Stimulated activated CD4-positive, alpha-beta T cell treated with anti-CD3 and anti-CD28 coated beads, Interleukin-12 subunit alpha, Interleukin-12 subunit beta, amount 100 ng/mL, for 24 hours (primary cell): ENCODE results near the gene HSF5.
A peak's percentile ranks its signal among the peaks of the same experiment; 100 is the strongest.

Source experiments
- DNase-seq, 2 experiments: peaks; one replicate each; pipeline ENCODE4 v3.0.0-alpha.2; 2020; ENCODE audit warnings: low read depth in 2 of 2

Gene HSF5

DNA sequence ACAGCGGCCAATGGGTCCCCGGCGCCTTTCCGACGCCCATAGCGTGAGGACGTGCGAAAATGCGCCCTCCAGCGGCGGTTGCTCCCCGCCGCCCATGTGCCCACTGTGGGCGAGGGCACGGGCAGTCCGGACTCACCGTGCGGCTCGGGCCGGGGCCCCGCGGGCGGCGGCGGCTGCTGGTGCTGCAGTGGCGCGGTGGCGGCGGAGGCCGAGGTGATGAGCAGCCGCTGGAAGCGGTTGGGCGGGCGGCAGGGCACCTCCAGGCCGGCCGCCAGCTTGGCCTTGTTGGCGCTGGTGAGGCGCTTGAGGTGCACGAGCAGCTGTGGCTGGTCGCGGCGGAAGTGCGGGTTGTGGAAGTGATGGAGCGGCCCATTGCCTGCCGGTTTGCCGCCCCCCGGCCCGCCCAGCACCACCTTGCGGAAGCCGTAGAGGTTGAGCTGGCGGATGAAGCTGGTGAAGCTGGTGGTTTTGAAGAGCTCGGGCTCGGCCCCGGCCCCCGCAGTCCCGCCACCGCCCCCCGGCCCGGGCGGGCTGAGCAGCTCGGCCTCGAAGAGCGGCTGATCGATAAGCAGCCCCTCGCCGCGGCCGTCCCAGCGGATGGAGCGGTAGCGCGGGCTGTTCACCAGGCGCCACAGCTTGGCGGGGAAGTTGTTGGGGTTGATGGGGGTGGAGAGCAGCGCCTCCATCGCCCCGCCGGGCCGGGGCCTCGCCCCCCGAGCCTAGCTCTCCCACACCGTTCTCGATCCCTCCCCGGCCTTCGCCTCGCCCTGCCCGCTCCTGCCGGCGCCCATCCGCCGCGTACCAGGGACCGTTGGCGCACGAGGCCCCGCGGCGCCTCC is at the start of gene HSF5:
HSF5 (minus strand) TSS at position 820 of the 839 bp plus-strand sequence; CDS start at position 686, 134 bp downstream.
- DNase-seq: peak; percentile 36 to 61

GRCh38 chr17:58537266-58537665 is 49.1 kb upstream of the HSF5 start:
- no peak for DNase-seq

DNA sequence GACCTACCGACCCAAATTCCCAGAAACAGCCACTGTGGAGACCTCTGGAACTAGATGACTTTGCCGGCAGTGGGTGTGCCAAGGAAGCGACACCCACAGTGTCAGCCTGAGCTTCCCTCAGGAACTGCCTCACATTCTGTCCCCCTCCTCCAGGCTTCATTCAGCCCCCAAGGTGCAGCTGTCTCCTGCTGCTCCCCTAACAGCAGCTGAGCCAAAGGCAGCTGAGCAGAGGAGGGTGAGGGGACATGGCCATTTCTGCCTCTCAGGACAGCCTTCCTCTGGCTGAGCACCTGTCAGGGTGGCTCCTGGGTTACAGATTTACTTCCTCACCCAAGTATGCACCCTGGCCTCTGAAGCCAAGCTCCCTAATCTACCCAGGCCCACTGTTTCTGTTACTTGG is 48.3 kb upstream of the HSF5 start:
- no peak for DNase-seq

DNA sequence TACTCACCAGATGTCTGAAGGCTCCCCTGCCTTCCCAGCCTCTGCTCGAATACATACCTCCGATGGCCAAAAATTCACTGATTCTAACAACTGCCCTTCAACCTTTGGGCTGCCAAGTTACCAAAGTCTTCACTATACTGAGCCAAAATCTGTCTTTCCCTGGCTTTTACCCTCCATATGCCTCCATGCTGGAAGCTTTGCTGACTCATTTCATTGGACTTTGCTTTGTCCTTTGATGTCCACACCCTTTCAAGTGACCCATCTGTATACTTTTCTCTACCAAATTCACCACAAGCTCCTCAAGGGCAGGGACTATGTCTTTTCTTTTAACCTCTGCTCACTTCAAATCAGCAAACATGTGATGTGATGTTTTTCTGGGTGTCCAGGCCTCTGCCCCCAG is 47.2 kb upstream of the HSF5 start:
- DNase-seq: no peak

- DNase-seq: no peak
Measured at GRCh38 chr17:58534901-58535421, 46.8 kb upstream of the HSF5 start.

DNA sequence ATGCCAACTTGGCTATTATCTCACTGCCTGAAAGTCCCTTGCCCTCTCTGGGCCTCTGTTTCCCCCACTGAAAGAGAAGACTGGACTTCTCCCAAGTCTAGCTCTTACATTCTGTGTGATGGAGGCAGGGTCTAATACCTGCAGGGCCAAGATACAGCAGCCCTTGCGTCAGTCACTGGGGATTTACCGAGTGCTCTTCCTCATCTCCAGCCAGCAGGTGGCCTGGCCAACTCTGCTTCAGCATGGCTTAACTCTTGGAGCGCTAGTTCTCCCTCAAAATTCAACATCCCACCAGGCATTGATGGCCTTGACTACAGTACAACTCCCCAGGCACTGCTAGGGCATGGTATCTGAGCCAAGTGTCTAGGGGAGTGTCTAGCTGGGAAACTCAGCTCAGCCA is 46.1 kb upstream of the HSF5 start:
- DNase-seq: no peak

- no peak for DNase-seq
Measured at GRCh38 chr17:58533616-58534188, 45.5 kb upstream of the HSF5 start.

DNA sequence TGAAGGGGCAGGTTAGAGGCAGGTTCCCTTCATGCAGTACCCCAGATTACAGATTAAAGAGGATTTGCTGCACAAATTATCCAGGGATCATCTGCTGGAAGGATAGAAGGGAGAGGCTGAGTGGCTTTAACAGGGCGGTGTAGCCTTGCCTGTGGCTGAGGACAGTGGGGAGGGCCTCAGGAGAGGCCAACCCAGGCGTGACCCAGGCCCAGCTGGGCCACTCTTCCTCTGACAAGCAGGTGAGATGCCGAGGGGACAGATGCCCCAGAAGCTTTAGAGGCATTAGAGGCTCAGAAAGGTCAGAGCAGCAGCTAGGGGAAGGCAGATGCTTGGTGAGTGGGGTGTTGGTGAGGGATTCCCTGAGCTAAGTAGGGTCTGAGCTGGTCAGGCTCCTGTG is 44.3 kb upstream of the HSF5 start:
- DNase-seq: no peak

GRCh38 chr17:58531661-58532554 is 43.7 kb upstream of the HSF5 start:
- peak in 1 of 2 experiments; percentile 49 for DNase-seq

DNA sequence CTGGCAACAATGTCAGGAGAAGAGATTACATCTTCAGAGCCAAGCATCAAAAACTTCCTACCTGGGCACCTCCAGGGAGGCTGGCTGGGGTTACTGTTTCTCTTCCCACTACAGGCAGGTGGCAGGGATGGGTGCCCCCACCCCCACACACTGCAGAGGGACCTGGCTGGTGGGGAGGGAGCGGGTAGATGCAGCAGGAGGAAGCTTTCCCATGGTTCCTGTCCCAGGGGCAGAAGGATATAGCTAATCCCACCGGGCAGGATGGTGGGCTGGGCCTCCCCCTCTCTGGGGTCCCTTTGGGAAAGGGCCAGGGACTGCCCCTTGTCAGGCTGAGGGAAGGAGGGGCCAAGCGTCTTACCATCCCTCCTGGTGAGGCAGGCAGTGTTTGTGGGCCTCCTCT is 42.9 kb upstream of the HSF5 start:
- DNase-seq: no peak

GRCh38 chr17:58530655-58531054 is 42.4 kb upstream of the HSF5 start:
- no peak for DNase-seq

GRCh38 chr17:58529275-58529674 is 41.1 kb upstream of the HSF5 start:
- no peak for DNase-seq

- no peak for DNase-seq
Measured at GRCh38 chr17:58528443-58528842, 40.2 kb upstream of the HSF5 start.

- DNase-seq: no peak
Measured at GRCh38 chr17:58527949-58528348, 39.7 kb upstream of the HSF5 start.

- DNase-seq: no peak
Measured at GRCh38 chr17:58527306-58527705, 39.1 kb upstream of the HSF5 start.

- no peak for DNase-seq
Measured at GRCh38 chr17:58525239-58525638, 37.0 kb upstream of the HSF5 start.

- no peak for DNase-seq
Measured at GRCh38 chr17:58521680-58522079, 33.5 kb upstream of the HSF5 start.

GRCh38 chr17:58520843-58521430 is 32.7 kb upstream of the HSF5 start:
- DNase-seq: no peak

DNA sequence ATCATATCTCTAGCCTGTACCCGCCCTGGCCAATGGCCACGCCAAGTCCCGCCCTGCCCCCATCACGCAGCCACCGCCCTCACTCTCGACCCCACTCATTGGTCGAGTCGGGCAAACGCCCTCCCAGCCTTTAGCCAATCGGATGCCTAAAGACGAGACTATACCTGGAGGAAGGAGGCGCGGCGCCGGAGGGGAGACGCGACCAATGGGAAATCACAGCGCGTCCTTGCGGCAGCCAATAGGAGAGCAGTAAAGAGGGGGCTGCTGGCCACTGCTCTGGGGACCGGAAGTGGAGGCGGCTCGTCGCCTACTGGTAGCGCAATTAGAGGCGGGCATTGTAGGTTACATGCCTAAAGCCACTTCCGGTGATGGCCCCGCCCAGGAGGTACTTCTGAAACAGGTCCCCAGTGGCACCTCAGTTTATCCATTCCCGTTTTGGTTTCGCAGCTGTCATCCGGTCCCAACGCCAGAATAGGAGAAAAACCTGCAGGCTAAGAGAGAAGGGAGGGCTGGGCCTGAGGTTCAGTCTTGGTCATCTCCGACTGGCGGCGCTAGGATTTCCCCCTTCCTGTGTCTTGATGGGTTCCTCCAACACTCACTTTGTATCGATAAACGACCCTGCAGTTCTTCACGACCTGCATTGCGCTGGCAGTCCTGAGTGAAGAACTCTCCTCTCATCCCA is 29.9 kb upstream of the HSF5 start:
- DNase-seq: peak; percentile 99

DNA sequence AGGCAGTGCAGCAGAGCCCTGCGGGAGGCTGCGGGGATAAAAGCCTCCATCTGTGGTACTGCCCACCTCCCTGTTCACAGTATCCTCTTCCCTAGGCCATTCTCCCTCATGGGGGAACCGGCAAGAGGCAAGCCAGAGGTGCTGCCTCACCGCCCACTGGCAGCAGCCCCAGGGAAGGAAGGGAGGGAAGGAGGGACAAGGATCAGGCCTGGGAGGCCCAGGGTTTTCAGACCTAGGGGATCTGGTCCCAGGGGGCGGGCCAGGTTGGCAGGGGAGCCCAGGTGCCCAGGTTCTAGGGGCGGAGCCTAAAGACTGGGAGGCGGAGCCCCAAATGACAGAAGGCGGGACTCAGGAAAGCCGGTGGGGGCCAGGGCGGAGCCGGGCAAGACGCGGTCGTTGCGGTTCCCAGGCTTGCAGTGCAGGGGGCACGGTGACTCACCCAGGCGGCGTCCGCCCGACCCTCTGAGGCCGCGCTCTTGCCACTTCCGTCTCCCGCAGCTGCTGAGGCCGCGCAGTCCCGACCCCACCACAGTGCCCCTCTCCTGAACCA is 29.2 kb upstream of the HSF5 start:
- no peak for DNase-seq
